CD4-positive, alpha-beta T cell treated with Interleukin-2 at 100 ng/mL for 4 hours (primary cell): ENCODE measurements around the gene ASPG.

ENCODE experiments used
- DNase-seq: peaks from one replicate; pipeline ENCODE4 v3.0.0-alpha.2; 2020; ENCODE audit warnings: low spot score

Gene ASPG

DNA sequence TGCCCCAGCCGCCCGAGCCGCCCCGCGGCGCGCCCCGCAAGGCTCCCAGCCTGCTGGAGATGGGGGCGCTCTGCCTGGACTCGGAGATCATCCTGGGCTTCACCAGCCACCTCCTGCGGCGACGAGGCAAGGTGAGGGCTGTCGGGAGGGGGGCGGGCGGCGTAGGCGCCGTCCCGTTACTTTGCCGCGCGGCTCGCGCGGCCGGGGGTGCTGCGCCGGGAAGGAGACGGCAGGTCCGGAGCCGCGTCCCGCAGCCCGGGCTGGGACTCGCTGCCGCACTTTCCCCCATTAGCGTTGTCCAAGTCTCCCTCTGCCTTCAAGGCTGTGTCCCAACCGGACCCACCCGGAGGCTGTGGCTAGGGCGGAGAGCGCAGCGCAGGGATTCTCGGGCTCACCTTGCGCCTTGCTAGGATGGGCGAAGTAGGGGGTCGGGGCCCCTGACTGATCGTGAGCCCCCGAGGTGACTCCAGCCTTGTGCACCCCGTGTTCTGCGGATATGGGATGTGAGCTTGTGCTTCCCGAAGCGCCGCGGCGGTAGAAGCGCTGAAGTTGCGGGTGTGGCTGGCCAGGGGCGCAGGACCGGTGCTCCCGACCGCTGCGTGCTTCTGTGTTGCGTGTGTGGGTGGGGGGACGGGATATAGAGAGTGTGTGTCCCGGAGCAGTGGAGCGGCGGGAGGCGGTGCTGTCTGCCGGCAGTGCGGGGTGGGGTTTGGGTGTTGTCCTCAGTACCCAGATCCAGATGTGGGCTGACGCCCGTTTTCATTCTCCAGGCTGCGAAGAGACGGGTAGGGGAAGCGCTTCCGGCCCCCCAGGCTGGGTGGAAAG lies 51.2 kb downstream of the ASPG start:
- no peak for DNase-seq

DNA sequence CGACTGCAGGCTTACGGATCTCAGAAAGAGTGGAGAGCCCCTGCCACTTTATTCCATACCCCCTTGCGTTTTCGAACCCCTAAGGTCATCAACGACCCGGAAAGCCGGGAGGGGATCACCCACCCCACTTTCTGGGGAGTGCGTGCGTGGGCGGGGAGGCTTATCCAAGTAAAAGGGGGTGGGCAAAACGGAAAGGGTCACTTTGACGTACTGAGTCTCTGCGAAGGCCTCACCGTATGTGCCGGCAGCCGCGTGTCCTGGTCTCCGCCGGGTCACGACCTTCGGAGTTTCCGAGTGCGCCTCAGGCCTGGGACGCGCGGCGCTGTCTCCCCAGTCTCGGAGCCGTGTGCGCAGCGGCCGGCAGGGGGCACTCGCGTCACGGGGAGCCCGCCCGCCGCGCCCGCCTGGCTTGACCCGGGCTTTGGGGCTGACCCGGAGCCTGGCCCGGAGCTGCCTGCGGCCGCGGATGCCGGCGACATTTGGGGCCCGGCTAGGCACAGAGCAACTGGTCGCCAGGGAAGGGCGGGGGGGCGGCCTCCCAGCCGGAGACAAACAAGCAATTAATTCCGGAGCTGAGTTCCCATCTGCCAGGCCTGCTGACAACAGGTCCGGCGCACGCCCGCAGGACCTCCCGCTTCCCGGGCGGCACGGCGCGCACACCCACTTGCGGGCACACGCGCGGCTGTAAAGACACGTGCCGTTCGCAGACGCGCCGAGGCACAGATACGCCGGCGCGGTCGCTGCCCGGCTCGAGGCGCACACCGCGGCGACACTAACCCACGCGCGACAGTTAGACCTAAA lies 52.0 kb downstream of the ASPG start:
- peak; percentile 36 for DNase-seq

DNA sequence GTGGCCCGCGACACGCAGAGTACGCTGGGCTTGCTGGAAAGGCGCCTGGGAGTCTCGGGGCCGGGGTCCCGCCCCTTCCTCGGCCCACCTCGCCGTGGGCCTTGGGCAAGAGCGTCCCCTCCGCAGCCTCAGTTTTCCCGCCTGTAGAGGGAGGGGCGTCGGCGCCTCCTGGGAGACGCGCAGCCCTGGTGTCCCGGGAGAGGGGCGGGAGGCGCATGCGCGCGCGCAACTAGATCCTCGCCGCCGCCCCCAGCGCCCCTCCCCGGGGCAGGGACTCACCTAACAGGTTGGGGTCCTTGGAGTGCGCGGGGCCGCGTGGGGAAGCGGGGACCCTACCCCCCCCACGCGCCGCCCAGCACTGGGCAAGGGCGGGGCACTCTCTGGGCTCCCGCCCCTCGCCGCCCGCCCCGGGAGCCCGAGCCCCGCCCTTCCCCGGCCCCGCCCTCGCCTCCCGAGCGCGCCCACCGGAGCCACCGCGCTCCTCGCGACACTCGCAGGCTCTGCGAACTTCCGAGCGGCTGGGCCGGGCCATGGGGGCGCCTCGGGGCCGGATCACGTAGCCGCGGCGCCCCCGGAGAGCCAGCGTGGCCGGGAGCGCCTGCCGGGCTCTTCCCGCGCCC lies 52.7 kb downstream of the ASPG start, which contains the start of gene KIF26A:
KIF26A (plus strand) TSS at position 490 of the 620 bp plus-strand sequence. CDS start 136 bp downstream, outside the sequence.
- DNase-seq, result no peak

DNA sequence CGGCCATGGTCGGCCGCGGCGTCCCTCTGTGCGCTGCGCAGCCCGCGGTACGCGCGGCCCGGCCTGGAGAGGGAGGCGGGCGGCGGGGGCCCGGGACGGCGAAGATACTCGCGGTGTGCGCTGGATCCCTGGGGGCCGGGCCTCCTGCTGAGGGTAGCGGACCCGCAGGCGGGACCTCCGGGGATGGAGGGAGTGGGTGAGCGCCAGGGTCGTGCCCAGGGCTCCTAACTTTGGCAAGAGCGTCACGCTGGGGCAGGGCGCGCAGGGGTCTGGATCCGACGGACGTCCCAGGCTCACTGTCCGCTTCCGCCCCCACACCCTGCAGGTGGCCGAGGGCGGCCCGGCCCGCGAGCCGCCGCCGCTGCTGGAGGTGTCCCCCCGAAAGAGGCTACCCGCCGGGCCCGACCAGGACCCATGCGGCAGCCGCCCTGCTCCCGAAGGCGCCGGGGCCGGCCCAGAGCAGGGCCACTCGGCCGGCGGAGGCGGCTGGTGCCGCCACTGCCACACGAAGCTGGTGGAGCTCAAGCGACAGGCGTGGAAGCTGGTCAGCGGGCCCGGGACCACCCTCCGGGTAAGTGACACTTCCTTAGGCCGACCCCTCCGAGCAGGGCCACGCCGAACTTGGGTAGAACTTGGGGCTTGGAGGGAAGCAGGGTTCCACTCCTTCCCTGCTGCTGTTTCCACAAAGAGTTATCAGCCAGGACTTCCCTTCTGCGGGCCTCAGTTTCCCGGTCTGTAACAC lies 53.4 kb downstream of the ASPG start:
- DNase-seq, result no peak

DNA sequence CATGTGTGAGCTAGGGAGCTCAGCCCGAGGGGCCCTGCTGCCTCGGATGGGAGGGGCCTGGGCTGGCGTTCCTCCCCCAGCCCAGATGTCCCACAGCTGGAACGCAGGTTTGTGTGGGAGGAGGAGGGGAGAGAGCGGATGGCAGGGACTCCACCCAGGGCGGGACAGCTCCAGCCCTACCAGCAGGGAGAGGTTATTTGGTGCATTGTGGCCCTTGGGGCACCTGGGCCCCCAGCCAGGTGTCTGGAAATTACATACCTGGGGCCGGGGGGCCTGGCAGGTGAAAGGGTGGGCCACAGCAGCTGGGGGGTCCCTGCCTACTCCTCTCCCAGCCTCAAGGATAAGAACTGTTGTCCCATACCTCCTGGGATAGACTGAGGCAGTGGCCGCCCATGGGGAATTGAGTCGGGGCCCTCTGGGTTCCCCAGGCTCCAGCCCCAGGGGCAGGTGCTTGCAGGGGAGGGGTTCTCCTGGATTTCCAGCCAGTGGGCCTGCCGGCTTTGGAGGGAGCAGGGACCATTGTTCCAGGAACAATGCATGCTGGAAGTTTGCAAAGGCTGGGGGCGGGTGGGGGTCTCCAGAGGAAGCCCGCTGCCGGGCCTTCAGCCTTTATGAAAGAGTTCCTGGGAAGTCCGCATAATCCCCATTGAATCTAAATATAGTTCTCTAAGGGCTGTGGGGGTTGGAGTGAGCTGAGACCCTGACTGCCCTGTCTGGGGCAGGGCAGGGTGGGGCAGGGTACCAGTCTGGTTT lies 54.1 kb downstream of the ASPG start:
- no peak for DNase-seq

DNA sequence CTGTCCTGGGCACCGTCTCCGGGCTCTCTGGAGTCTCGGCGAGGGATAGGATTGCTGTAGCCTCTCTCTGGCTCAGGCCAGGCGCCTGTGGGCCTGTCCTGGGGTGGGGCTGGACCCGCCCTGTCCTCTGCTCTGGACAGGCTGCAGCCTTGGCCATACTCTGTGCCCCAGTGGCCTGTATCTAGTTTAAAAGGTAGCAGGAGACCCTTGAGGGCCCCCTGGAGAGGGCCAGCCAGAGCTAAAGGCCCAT lies 54.6 kb downstream of the ASPG start:
- no peak for DNase-seq

DNA sequence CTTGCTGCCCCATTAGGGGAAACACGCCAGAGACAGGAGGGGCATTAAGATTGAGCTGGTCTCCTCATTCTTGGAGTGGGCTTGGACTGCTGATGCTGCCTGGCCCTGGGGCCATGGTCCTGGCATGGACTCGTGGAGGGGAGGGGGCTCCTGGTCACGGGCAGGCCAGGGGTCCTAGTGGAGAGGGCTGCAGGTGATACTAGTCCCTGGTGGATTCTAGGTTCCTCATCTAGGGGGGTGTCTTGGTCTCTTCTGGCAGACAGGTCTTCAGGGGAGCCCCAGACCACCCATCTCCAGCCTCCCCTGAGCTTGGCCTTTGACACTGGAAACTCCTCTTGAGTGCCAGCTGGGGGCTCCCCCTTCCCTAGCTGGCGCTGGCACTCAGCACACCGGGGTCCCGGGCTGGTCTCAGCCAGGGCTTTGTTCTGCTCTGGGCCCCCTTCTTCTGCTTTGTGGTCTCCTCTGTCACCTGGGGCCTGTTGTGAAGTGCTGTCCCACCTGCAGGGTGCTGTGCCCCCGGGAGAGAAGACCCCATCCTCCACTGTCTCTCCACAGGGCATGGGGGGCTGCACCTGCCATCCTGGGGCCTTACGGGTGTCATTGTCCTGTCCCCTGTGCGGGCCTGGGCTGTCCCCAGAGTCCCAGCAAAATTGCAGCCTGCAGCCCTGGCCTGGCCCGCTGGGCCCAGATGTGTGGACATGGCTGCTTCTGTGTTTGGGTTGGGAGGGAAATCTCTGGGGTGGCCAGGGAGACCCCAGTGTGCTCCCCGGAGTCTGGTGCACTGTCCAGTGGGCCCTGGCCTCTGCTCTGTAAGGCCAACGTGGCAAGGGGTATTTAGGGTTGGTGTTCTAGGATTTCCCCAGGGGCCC lies 55.2 kb downstream of the ASPG start:
- no peak for DNase-seq

DNA sequence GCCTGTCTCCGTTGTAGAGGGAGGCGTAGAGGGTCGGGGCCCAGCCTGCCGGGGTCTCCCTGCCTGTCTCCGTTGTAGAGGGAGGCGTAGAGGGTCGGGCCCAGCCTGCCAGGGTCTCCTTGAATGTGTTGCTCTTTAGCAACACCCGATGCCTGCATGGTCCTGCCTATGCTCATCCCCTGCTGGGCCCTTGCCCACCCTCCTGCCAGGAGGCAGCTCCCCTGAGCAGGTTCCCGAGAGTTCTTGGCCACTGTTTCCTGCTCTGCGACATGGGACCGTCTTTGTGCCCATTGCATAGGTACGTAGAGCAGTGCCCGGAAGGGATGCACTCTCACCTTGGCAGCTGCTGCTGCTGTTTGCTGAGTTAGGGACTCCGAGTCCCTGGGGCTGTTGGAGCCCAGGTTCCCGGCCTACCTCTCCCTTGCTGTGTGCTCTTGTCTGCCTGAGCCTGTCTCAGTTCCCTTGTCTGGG lies 56.2 kb downstream of the ASPG start:
- no peak for DNase-seq

DNA sequence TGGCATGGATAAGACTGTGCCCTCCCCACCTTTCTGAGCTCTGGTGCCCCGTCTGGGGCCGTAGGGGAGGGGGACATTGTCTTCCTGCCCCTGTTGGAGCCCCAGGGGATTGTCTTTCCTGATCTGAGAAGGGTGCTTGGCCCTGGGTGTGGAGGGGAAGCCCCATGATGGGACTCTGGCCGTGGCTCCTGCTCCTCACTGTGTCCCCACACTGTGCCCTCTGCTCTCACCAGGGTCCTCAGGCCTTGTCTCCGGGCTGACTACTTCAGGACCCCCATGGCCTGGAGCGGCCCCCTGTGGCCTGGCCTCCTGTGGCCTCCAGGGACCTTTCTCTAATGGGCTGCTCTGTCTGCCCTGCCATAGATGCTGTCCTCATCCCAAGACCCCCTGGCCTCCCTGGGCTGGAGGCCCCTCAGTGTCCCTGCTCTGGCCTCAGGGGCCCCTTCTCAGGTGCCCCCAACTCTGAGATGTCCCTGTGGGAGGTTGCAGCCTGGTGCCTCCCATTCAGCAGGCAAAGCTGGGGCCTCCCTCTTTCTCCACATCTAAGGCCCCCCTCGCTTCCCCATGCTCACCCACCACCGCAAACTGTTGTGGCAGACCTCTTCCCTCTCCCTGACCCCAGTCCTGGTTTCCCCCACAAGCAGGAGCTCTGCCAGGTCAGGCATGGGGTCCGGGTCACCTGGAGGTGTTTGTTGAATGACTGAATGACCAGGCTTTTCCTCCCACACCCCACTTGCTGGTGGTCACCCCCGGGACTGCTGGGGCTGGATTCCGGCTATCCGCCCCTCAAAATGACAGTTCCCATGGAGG lies 56.8 kb downstream of the ASPG start:
- no peak for DNase-seq

DNA sequence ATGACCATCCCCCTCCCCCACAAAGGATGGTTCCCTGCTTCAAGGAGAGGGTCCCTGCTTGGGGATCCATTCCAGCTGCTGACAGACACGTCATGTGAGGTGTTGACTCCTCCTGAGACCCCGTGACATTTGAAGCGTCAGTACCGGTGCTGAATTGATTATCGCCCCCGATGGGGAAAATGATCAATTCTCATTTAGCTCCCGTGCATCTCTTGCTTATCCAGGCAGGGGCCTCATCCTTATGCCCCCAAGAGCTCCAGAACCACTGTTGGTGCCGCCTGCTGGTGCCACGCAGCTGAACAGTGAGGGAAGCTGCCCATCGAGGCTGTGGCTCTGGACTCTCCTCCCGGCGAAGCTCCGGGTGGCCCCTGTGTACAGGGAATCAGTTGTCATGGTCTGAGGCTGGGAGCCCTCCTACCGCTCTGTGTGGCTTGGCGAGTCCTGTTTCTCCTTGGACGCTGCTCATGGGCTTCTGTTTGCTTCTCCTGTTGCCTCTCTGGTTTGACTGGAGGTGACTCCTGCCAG lies 57.5 kb downstream of the ASPG start:
- DNase-seq, result no peak

DNA sequence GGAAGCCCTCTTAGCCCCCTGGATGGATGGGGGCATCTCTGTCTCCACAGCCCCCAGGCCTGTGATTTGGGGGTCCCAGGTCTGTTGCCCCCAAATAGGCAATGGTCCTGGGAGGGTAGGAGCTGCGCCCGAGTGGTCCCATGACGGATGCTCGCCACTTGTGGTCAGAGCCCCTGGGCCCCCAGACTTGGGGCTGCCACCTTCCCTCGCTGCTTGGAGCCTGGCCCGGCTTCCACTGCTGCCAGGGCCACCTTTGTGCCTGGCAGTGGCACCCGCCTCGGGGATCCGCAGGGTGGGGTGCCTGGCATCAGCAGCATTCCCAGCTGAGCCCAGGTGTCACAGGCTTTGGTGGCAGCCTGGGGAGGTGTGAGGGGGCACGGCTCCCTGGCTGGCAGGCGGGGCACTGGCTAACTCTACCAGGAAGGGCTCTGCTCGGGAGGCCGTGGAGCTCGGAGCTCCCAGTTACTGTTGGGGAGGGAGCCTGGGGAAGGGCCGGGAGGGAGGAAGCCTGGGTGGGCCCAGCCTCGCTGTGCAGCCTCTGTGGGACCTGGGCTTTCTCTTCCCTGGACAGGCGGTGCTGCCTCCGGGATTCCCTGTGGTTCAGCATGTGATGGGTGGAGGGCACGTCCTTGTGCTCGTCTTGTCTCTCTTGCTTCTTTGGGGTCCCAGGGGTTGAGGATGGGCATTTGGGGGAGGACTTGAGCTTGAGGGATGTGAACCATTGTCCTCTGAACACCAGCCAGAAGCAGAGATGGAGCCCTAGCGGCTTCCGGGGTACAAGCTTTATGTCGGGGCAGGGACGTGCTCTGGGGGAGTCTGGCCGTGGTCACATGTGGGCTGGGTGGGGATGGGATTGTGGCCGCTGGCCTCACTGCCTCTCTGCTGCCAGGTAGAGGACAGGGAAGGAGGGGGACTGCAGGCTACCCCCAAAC lies 58.3 kb downstream of the ASPG start:
- DNase-seq, result no peak

DNA sequence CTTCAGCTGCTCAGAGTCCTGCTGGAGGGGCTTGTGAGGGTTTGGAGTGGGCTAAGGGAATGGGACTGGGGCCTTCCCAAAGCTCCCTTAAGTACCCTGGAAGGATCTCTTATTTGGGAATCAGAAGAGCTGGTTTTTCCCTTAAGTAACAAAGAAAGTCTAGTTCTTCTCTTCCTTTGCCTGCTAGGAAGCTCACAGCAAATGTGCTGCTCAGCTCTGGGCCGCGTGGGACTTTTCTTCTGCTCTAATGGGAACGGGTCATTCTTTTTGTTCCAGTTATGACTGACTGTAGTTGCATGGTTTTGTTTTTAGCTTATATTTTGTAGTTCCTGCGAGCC lies 58.9 kb downstream of the ASPG start:
- no peak for DNase-seq

DNA sequence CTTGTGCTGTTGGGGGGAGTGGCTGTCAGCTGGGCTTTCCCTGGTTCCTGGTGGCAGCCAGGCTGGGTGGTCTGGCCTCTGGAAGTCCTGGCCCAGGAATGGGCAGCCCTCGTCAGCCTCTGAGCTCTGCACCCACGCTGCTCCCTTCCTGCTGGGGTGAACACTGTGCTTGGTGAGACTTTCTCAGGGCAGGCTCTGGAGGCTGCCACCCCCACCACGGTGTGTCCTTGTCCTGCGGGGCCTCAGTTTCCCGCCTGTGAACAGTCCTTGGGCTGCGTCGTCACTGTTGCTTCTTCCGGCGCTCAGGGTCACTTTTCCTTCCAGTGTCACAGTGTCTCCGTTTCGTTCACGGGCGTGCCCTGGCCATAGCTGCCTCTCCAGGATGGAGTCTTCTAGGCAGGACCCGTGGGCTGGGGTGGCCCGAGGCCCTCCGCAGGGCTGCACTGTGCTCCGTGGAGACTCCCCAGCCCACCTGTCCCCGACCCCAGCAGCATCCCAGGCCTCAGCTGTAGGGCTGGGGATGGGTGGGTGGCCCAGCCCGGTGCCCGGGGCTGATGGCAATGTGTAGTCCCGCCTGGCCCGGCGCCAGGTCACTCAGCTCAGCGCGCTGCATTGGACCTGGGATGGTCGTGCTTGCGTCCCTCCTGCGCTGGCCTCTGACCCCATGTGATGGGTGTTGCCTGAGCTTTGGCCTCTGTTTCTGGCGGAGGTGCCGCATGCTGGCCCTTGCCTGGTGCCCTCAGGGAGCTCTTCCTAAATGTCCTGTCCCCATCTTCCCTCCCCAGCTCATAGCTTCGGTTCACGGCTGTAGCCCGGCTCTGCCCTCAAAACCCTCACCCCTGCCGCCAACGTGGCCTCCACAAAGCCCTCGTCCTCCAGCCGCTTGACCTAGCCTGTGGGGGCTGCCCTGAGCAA lies 59.7 kb downstream of the ASPG start:
- no peak for DNase-seq

DNA sequence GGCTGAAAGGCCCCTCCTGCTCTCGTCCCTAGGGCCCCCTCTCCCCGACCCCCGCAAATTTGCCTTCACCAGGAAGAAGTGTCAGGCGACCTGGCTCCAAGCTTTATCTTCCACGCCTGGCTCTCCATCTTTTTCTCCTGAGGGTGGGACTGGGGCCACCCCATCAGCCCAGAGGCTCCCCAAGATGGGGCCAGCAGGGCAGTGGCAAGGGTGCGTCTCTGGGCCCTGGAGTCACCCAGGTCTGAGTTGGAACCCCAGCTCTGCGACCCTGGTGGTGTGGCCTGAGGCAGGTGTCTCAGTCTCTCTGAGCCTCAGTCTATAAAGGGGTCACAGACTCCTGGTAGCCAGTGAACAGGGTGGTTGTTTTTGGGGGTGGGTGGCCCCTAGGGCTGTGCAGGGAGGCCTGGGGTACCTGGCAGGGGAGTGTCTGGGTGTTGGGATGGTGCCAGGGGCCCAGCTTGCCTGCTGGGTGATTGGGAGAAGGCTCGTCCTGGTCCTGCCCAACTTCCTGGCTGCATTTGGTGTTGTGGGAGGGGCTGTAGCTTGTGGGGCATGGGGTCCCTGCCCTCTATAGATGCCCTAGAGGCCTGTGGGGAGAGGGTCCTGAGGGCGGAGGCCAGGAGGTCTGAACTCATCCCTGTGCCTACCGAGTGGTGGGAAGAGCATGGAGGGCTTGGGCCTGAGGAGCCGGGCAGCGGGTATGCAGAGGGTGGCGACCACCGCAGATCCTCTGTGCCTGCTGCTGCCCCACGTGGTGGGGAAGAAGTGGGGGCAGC lies 60.5 kb downstream of the ASPG start:
- DNase-seq, result no peak

DNA sequence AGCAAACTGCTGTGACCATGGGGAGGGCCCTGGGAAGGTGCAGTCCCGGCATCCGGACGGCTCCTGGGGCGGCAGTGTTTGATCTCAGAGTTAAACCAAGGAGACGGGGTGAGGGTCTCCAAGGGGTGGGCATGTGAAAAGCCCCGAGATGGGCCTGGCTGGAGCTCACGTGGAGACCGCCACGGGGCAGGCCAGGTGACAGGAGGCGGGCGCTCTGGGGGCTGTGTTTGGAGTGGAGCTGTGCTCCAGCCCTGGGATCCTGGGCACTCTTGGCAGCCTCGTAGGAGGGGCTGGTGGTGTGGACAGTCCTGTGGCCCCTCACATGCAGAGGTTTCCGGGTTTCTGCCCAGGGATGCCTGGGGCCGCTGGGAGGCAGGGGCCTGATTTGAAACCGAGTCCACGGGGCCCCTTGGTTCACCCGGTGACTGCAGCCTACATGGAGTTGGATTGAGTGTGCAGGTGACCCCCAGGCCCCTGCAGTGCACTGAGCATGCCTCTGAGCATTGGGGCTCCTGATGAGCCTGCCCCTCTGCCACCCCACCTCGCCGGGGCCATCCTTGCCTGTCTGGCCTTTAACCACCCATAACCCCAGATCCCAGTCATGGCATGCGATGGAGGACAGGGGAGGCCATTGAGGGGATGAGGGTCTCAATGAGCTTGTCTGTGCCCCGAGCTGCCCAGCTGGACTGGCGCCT lies 61.3 kb downstream of the ASPG start:
- no peak for DNase-seq
